ENCODE measurements around the gene MTHFD2L. TPM values are rescaled to one million over a fixed set of nuclear protein-coding genes. Genes with fewer than 3 reads are reported as not detected.

Gene MTHFD2L
- total and polyA plus RNA-seq, 2 of the 8 experiments (the other 6 are each of a cell fraction or from before 2014, with no cell fraction given), result 5.4 to 15.0 TPM

- H4K8ac ChIP-seq (ENCODE audit: extremely low read depth, insufficient read depth, low read length), result no peak overlapping the region
- CTCF ChIA-PET (ENCODE audit: partially characterized antibody), result no interaction called here
- no peak overlapping the region for H2BK20ac ChIP-seq (ENCODE audit: low read length)
- H2AK5ac ChIP-seq (ENCODE audit: low read depth, low read length), result no peak overlapping the region
- no peaks in the 10 kb centered on the region for H3K4me1 ChIP-seq (replicated peaks in 1 of 4; ENCODE audit: control insufficient read depth in 3 of 4, insufficient read depth in 4 of 4, low read length in 3 of 4)
- H3K23ac ChIP-seq (ENCODE audit: insufficient read length), result no peak overlapping the region
- H4K5ac ChIP-seq (ENCODE audit: insufficient read length, low read depth, low read length), result no peak overlapping the region
- H2AFZ ChIP-seq (ENCODE audit: low read length), result no peak overlapping the region
- H4K91ac ChIP-seq (replicated peaks; ENCODE audit: insufficient read length, low read length), result no peak overlapping the region
- FAIRE-seq (no peak), DNase-seq (ENCODE audit: low read depth in 1 of 2, low spot score in 2 of 2) (no peak)
- TF ChIP-seq SP1 (IDR thresholded peaks at IDR 0.05; ENCODE audit: low read depth, low read length), result no peak
- no peak for TF ChIP-seq ASH2L (IDR thresholded peaks at IDR 0.05; ENCODE audit: low read length)
- no peak for TF ChIP-seq HDAC6 (IDR thresholded peaks at IDR 0.05; ENCODE audit: low read depth, low read length)
- TF ChIP-seq CTCF (IDR thresholded peaks at IDR 0.05; ENCODE audit: control extremely low read depth in 1 of 3, insufficient read depth in 1 of 3, low read depth in 1 of 3, low read length in 3 of 3), result no peak
- H3K9ac ChIP-seq (replicated peaks in 1 of 4; ENCODE audit: extremely low read depth in 1 of 4, low read depth in 3 of 4, low read length in 3 of 4), result no peak overlapping the region
- WGBS, 2 experiments (ENCODE audit: extremely low coverage in 1 of 2, insufficient coverage in 1 of 2, insufficient read length in 1 of 2, insufficient replicate concordance in 2 of 2, low coverage in 1 of 2, low lambda C conversion rate in 2 of 2, missing lambda C conversion rate in 1 of 2), result 84% methylated on average over 2 of the region's 2 CpGs; no CpG with 5 or more reads in 1 of the 2 experiments
- H3K4me3 ChIP-seq (ENCODE audit: extremely low read depth in 1 of 4, insufficient read depth in 2 of 4, low read depth in 3 of 4, low read length in 4 of 4), result no peak overlapping the region
- POLR2A ChIA-PET (ENCODE audit: partially characterized antibody), result no interaction called here
- no peak overlapping the region for H3K18ac ChIP-seq (ENCODE audit: extremely low read depth, low read length)
- no peaks in the 10 kb centered on the region for H3K79me1 ChIP-seq (ENCODE audit: low read depth, low read length)
- no peaks in the 10 kb centered on the region for H3K23me2 ChIP-seq (ENCODE audit: low read depth, low read length)
- no peaks in the 10 kb centered on the region for H4K20me1 ChIP-seq (replicated peaks in 1 of 2; ENCODE audit: control insufficient read depth in 1 of 2, insufficient read depth in 2 of 2, low read length in 2 of 2)
- H3K27me3 ChIP-seq (replicated peaks in 1 of 4; ENCODE audit: control insufficient read depth in 3 of 4, extremely low read depth in 1 of 4, insufficient read depth in 3 of 4, low read length in 3 of 4), result no peaks in the 10 kb centered on the region
- H3K27ac ChIP-seq (ENCODE audit: low read depth, low read length), result no peak overlapping the region
- H2BK12ac ChIP-seq (ENCODE audit: low read depth, low read length), result no peak overlapping the region
- H3K4me2 ChIP-seq (ENCODE audit: insufficient read depth in 1 of 2, low read depth in 2 of 2, low read length in 2 of 2), result no peak overlapping the region
- no peak overlapping the region for H3K56ac ChIP-seq (replicated peaks; ENCODE audit: insufficient read length, low read depth, low read length)
- no peaks in the 10 kb centered on the region for H3K36me3 ChIP-seq (ENCODE audit: control insufficient read depth in 2 of 4, insufficient read depth in 4 of 4, low read length in 3 of 4)
- H2BK5ac ChIP-seq (ENCODE audit: low read depth, low read length), result no peak overlapping the region
- H3K14ac ChIP-seq (ENCODE audit: insufficient read length), result no peak overlapping the region
- no peaks in the 10 kb centered on the region for H3K9me3 ChIP-seq (ENCODE audit: insufficient read depth in 2 of 2, low read depth in 1 of 2, low read length in 1 of 2)
- H2BK15ac ChIP-seq (ENCODE audit: low read length), result no peak overlapping the region
- H2BK120ac ChIP-seq (replicated peaks; ENCODE audit: low read depth, low read length), result no peak overlapping the region
- H3K79me2 ChIP-seq (ENCODE audit: control insufficient read depth in 1 of 2, insufficient read depth in 2 of 2, low read length in 2 of 2), result no peaks in the 10 kb centered on the region
- H3K4ac ChIP-seq (replicated peaks; ENCODE audit: insufficient read length, low read depth, low read length), result no peak overlapping the region
Measured at GRCh38 chr4:74148205-74148604, 9.7 kb upstream of the MTHFD2L start.

Measured in H1 (cell line).